GM21737 (cell line): ENCODE data around the gene ANKRD31.

Source experiments
- ATAC-seq: cut with Tn5 transposase; IDR thresholded peaks from one replicate; pipeline ENCODE4 v1.9.1; 2021; ENCODE audit warnings: mild to moderate bottlenecking, moderate library complexity; ENCODE audit not compliant: unreplicated experiment

The ANKRD31 gene

GRCh38 chr5:75062925-75063531 is 173.7 kb downstream of the ANKRD31 start:
- ATAC-seq: no peak

GRCh38 chr5:75059912-75060545 is 176.6 kb downstream of the ANKRD31 start:
- ATAC-seq: no peak

GRCh38 chr5:75058986-75059535 is 177.6 kb downstream of the ANKRD31 start:
- no peak for ATAC-seq

GRCh38 chr5:75057561-75057960 is 179.1 kb downstream of the ANKRD31 start:
- no peak for ATAC-seq

- ATAC-seq: no peak
Measured at GRCh38 chr5:75055727-75056144, 180.9 kb downstream of the ANKRD31 start.

- ATAC-seq: no peak
Measured at GRCh38 chr5:75054134-75054930, 182.3 kb downstream of the ANKRD31 start.

- ATAC-seq: no peak
Measured at GRCh38 chr5:75053304-75054133, 183.2 kb downstream of the ANKRD31 start.

- no peak for ATAC-seq
Measured at GRCh38 chr5:75053054-75053303, 183.7 kb downstream of the ANKRD31 start.

GRCh38 chr5:75052192-75053053 is 184.3 kb downstream of the ANKRD31 start, which contains the start of gene GCNT4:
Gene GCNT4 (minus strand): TSS chr5:75052558. CDS start chr5:75030037, 22,521 bp downstream.
- ATAC-seq: no peak

- no peak for ATAC-seq
Measured at GRCh38 chr5:75051217-75051751, 185.4 kb downstream of the ANKRD31 start.

GRCh38 chr5:75050415-75050814 is 186.3 kb downstream of the ANKRD31 start:
- no peak for ATAC-seq

GRCh38 chr5:75049456-75050351 is 187.0 kb downstream of the ANKRD31 start:
- ATAC-seq: no peak

- ATAC-seq: no peak
Measured at GRCh38 chr5:75048457-75048953, 188.2 kb downstream of the ANKRD31 start.

GRCh38 chr5:75047356-75047755 is 189.3 kb downstream of the ANKRD31 start:
- ATAC-seq: no peak

GRCh38 chr5:75046366-75047142 is 190.1 kb downstream of the ANKRD31 start:
- ATAC-seq: no peak

GRCh38 chr5:75045071-75045470 is 191.6 kb downstream of the ANKRD31 start:
- no peak for ATAC-seq

- no peak for ATAC-seq
Measured at GRCh38 chr5:75044406-75044805, 192.3 kb downstream of the ANKRD31 start.
